GM19099 (cell line): ENCODE data around the gene HIF1AN.

Experiments used
- POLR2A ChIP-seq: IDR thresholded peaks from 3 replicates; pipeline ENCODE4 v1.6.1; 2011; ENCODE audit warnings: low read depth; ENCODE audit not compliant: insufficient read length; ENCODE audit errors: extremely low read depth

HIF1AN gene

DNA sequence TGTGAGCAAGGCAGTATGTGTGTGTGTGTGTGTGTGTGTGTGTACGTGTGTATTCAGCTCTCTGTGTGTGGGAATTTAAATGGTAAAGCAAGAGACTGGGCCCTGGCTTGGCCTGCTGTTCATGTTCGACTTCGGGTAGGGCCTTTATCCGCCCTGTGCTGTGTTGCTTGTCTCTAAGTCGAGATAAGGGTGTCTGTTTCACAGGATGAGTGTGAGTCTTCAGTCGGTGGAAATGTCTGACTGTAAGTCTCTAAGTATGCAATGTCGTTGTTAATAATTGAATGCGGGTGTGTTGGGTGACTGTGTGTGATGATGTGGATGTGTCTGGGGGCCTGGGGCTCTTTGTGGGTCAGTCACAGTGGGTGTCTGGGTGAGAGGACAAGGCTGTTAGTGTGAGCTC, 34.8 kb downstream of the HIF1AN start:
- TF ChIP-seq POLR2A: no peak

DNA sequence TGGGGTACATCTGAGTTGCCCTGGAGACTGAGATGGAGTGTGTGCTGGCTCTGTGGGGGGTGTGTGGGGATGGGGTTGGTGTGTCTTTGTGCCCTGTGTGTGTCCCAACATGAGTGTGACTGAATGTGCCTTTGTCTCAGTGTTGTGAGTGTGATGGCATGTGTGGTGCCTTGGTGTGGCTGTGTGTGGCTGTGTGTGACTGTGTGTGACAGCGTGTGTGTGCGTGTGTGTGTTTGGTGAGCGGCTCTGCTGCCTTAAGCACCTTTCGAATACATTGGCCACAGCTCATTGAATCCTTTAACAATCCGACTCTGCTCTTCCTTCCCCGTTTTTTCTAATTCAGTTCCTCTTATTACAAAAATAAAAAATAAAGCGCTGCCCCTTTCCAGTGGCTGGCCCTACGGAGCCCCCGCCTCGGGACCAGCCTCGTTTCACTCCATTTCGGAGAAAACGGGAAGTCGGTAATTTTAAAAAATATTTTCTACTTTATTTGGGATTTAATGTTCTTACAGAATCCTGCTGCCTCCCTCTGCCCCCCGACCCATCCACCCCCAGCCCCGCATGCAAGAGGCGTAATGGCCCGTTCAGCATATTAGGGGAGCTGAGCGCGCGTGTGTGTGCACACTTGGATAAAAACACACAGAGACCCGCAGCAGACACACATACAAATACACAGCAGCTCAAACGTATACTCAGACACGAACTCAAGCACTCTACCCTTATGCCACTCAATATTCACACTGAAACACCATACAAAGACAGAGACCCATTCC, 35.5 kb downstream of the HIF1AN start:
- no peak for TF ChIP-seq POLR2A

DNA sequence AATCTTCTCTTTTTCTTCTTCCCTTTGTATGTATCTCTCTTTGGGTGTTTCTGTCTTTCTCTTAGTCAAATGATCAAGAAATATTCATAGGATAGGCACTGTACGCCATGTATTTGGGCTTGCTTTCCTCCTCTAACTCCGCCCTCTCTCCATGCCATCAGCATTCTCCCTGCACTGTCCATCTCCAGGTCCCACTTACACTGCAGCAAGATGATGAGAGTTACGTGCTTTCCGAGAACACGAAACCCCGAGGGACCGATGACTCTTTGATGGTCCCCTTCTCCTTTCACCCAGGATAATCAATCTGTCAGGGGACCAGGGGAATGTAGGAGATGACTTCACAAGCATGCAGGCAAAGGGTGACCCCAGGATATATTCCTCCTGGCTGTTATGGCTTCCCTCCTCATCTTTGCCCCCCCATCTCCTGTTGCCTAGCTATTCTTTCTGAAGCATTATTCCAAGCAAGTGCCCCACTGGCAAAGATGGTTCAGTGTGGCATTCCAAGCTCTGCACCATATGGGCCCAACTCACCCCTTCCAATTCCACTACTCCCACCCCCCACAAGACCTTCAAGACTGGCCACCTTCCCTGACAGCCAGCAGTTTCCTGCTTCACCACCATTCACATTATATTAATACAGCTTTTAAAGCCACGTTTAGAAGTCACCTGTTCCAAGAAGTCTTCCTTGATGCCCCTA, 40.0 kb downstream of the HIF1AN start:
- TF ChIP-seq POLR2A: no peak

DNA sequence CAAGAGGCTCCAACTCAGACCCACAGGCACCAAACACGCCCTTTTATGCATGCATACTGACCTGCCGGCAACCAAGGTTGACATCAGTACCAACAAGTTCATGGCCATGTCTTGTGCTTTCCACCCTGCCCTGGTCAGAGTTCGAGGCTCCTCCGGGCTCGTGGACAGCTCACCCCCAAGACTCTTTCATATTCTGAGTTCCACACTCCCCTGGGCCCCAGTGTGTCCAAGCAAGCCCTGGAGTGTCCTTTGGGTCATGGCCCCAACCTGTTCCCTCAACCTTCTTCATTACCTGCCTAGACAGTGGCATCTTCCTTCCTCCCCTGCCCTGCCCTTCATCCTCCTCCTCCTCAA, 40.5 kb downstream of the HIF1AN start:
- no peak for TF ChIP-seq POLR2A

DNA sequence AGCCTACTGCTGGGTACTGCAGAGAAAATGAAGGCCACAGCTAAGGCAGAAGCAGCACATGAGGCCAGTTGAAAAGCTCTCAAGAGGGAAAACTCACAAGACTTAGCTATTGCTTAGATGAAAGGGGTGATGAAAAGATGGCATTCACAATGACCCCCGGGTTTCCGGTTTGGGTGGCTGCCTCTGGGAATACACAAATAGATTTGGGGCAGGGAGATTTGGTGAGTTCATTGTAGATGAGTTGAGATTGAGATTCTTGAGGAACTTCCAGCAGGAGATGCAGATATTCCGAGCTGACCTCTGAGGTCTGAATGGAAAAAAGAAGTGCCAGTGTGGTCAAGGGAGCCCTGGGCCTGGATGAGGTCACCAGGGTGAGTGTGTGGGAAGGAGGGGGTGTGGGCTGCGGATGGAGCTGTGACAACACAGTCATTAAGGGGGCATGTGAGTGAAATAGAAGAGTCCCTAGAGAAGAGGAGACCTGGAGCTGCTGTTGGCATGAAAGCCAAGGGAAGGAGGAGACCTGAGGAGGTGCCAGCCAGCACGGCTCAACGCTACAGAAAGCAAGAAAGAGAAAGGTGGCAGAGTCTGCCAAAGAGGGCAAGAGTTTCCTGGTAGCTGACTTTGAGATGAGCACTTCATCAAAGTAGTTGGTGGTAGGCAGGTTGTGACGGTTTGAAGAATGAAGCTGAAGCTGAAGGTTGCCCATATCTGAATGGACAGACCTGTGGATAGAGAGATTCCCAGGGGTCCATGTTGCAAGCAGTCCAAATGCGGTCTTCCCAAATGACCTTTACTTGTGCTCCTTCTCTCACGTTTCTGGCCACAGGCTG, 43.7 kb downstream of the HIF1AN start:
- TF ChIP-seq POLR2A: no peak

DNA sequence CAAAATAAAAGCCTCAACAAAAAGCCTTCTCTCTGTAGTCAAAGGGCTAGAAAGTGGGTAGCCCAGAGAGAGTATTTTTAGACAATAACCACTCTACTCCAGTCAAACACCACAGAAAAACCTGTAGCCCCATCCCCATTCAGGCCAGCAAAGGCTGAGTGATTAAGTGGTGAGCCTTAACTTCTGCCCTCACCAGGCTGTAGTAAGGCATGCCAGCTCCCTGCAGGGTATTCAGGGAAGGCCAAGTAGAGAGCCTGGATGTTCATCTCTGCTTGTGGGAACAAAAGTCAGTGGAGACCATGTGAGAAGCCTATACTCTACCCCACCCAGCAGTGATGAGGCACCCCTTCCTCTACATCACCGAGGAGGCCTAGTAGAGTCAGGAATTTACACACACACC, 51.2 kb downstream of the HIF1AN start:
- TF ChIP-seq POLR2A: no peak

DNA sequence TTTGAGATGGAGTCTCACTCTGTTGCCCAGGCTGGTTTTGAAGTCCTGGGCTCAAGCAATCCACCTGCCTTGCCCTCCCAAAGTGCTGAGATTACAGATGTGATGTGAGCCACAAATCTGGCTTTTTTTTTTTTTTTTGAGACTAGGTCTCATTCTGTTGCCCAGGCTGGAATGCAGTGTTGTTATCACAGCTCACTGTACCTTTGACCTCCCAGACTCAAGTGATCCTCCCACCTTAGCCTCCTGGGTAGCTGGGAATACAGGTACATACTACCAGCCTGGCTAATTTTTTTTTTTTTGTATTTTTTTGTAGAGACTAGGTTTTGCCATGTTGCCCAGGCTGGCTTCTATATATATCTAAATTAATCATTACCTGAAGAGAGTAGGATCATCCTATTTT, 62.4 kb downstream of the HIF1AN start:
- TF ChIP-seq POLR2A: no peak

DNA sequence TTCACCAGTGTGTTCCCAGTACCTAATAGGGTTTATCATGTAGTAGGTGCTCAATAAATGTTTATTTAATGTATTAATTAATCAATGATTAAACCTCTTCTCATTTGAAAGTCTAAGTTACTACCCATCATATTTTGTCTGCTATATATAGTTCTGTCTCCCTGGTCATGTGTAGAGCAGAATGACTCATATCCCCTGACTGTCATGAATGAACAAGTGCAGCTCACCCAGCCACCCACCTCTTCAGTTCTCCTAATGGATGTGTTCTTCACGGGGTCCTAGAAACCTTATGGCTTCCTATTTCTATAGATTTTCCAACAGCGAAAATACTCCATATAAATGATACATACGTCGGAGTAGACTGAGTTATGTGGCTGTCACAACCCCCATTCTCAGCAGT, 64.5 kb downstream of the HIF1AN start:
- no peak for TF ChIP-seq POLR2A

DNA sequence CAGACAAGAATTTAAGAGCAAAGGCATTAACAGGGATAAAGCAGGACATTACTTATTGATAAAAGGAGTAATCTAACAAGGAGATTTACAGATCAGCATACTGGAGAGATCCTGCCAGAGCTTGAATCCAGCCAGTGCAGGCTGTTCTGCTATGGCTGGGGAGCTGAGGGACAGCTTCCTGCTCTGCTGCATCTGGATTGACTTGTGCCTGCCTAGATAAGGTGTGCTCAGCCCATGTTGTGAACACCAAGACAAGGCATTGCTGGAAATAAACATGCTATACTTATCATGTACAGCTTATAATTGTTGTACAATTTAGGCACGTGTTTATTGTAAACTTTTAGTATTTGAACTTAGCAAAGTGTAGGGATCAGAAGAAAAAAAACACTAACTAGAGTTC, 71.7 kb downstream of the HIF1AN start:
- no peak for TF ChIP-seq POLR2A
